GM19328 (cell line): ENCODE data around the gene ELF3.
"Not testable (repeated sequence)": the region's sequence is repeated elsewhere in the genome, so short reads cannot be mapped to it uniquely, and the experiment has no call there.

Experiments used
- ATAC-seq: cut with Tn5 transposase; IDR thresholded peaks from one replicate; pipeline ENCODE4 v1.9.1; 2021; ENCODE audit warnings: mild to moderate bottlenecking, moderate library complexity; ENCODE audit not compliant: unreplicated experiment

Gene ELF3

DNA sequence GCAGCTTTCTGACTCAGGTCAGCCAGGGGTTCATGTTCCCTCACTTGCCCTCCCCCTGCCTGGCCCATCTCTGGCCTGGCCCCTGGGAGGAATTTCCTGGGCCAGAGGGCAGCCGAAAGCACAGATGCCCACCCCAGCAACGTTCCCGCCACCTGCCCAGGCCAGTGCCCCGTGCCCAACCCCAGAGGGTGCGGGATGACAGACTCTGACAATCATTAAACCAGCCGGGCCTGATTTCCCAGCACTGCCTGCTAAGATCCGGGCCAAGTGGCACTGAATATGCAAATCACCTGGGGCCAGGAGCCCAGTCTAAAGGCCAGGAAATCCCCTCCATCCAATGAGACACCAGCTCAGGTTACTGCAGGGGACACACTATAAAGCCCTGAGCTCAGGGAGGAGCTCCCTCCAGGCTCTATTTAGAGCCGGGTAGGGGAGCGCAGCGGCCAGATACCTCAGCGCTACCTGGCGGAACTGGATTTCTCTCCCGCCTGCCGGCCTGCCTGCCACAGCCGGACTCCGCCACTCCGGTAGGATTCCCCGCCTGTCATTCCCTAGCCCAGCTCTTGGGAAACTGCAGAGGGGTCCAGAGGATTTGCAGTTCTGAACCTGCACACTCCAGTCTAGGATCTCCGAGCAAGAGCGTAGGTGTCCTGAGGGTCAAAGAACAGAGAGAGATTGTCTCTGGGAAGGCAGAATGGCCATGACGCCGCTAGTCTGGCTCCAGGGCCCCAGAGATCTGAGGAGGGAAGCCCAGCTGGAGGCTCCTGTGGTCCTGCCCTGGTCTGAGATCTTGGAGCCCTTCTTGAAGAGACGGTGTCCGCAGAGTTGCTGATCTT, at the start of gene ELF3:
Gene ELF3 (plus strand): TSS at position 408 of the 836 bp plus-strand sequence. CDS start 550 bp downstream, outside the sequence.
- no peak for ATAC-seq

DNA sequence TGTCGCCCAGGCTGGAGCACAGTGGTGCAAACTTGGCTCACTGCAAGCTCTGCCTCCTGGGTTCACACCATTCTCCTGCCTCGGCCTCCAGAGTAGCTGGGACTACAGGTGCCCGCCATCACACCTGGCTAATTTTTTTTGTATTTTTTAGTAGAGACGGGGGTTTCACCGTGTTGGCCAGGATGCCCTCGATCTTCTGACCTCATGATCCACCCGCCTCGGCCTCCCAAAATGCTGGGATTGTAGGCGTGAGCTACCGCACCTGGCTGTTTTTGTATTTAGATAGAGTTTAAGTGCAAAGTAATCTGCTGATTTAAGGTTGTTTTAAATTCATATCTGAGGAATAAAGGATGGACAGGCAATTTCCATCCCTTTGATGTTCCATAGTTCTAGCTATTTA, 48.0 kb upstream of the ELF3 start:
- ATAC-seq: not testable (repeated sequence)

DNA sequence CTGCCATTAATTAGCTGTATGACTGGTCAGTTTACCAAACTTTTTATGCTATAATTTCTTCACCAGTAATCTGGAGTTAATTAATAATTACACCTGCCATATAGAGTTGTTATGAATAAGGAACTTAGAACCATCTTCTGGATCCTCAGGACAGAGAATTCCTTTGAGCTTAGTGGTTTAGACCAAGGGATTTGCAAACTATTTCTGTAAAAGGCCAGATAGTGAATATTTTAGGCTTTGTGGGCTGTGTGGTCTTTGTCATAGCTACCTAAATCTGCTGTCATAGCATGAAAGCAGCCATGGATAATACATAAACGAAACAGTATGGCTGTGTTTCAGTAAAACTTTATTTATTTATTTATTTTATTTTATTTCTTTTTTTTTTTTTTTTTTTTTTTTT, 46.1 kb upstream of the ELF3 start:
- no peak for ATAC-seq

DNA sequence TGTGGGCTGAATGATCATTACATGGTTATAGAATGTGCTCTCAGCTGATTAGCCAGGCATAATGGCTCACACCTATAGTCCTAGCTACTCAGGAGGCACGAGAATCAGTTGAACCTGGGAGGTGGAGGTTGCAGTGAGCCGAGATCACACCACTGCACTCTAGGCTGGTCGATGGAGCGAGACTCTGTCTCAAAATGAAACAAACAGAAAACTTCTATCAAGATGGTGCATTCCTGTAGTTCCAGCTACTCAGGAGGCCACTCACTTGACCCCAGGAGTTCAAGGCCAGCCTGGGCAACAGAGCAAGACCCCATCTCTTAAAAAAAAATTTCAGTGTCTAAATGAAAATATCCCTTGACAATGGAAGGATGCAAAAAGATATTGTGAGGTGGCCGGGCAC, 44.2 kb upstream of the ELF3 start:
- no peak for ATAC-seq

DNA sequence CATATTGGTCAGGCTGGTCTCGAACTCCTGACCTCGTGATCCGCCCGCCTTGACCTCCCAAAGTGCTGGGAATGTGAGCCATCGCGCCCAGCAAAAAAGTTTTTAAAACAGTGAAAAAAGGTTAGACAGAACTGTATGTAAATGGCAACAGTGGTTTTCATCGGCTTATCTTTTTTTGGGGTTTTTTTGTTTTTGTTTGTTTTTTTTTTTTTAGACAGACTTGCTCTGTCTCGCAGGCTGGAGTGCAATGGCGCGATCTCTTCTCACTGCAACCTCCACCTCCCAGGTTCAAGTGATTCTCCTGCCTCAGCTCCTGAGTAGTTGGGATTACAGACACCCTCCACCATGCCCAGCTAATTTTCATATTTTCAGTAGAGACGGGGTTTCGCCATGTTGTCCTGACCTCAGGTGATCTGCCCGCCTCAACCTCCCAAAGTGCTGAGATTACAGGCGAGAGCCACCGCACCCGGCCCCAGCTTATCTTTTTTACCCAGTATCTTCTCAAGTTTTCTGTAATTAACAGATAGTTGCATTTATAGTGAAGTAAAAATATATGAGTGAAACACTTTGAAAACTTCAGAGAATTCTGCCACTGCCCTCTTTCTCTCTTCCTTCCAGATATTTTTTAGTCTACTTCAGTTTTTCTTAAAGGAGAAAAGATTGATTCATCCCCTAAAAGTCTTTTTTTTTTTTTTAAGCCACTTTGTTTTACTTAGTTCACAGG, 42.0 kb upstream of the ELF3 start:
- ATAC-seq: no peak

DNA sequence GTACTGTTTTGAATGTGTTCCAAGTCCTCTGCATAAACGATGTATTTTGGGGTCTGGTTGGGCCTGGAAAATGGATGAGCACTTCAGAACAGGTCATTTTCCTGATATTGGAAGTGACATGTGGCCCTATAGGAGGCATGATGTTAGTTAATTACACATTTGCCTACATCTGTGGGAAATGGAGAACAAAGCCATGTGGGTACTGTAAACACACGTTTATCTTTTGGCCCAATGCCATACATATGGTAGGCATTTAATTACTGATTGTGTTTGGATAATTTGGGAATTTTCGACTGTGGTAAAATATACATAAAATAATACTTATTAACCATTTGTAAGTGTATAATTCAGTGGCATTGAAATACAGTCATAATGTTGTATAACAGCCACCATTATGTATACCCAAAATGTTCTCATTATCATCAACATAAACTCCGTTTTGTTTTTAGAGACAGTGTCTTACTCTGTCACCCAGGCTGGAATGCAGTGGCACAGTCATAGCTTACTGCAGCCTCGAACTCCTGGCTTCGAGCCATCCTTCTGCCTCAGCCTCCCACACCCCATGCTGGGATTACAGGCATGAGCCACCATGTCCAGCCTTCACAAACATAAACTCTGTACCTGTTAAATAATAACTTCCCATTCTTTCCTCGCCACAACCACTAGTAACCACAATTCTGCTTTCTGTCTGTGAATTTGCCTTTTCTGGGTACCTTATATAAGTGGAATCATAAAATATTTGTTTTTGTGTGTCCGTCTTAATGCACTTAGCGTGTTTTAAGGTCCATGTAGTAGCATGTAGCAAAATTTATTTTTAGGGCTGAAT, 39.8 kb upstream of the ELF3 start:
- no peak for ATAC-seq

DNA sequence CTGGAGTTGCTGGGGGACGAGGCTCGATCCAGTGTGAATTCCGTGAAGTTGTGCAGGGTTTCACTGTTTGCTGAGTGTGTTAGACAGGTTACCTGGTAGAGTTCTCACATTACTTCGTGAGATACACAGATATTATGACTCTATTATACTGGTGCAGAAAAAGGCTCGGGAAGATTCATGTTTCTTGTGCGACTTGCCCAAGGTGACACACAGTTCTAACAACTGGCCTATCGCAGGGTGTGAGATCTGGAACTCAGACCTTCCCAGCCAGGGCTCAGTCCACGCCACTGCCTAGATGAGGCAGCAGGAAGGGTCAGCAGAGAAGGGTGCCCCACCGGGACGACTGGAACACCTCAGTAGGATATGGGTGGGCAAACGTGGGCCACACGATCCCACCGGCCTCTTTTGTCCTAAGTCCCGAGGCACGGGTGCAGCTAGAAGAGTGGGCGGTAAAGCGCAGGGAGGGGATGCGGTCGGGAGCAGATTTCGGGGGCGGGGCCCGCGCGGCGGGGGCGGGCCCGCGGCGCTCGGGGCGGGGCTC, 28.2 kb upstream of the ELF3 start:
- peak; percentile 16 for ATAC-seq

DNA sequence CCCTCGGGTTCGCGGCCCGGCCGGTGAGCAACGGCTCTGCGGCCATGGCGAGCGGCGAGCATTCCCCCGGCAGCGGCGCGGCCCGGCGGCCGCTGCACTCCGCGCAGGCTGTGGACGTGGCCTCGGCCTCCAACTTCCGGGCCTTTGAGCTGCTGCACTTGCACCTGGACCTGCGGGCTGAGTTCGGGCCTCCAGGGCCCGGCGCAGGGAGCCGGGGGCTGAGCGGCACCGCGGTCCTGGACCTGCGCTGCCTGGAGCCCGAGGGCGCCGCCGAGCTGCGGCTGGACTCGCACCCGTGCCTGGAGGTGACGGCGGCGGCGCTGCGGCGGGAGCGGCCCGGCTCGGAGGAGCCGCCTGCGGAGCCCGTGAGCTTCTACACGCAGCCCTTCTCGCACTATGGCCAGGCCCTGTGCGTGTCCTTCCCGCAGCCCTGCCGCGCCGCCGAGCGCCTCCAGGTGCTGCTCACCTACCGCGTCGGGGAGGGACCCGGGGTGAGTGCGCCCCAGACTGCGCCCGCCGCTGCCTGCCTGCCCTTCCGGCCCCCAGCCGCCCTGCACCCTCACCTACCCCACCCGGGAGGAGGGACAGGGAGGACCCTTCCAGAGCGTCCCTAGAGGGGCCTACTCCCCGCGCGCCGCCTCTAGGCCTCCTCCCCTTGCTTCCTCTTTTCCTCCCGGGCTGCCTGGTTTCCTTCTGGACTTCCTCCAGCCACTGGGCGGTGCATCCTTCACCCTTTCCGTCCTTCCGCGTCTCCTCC, 27.6 kb upstream of the ELF3 start, which contains the start of gene RNPEP:
Gene RNPEP (plus strand): TSS at position 26 of the 757 bp plus-strand sequence. CDS start 19 bp downstream, at position 45.
- peak; percentile 77 for ATAC-seq

DNA sequence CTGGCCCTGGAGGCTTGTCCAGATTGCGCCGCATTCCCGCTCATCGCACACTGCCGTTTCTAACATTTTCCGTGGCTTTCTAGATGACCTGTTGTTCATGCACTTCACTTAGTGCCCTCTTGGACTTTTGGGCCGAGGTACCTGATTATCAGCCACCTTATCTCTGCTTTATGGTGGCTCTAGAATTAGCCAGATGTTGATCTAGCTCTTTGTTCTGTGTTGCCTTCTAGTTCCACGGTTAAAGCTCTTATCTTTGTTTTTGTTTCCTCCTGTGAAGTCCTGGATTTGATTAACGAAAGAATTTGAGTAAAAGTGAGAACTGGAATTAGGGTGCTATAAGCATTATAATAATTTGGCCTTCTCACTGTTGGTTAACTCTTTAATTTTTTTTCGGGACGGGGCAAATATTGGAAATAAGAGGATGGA, 27.0 kb upstream of the ELF3 start:
- peak; percentile 9 for ATAC-seq

DNA sequence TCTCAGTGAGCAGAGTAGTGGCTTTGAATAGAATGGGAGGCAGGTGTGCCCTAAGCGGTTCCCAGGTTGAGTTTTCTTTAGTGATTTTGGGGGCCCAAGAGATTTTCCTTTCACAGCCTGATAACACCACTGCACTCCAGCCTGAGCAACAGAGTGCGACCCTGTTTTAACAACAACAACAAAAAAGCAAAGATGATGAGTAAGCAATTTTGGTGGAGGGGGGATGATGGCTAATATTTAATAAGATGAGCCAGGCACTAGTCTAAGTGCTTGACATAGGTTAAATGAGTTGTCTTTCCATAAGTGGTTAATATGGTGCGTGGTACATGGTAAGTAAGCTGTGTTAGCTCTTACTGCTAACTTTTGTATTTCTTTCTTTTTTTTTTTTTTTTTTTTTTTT, 25.9 kb upstream of the ELF3 start:
- ATAC-seq: no peak

DNA sequence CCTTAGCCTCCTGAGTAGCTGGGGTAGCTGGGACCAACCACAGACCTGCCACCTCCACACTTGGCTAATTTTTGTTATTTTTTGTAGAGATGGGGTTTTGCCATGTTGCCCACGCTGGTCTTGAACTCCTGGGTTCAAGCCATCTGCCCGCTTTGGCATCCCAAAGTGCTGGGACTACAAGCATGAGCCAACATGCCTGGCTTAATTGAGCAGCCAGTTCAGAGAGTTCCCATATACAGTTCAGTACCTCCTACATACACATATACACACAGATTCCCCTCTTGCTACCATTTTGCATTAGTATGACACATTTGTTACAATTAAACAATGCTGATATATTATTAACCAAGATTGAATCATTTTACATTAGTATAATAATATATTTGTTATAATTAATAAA, 25.0 kb upstream of the ELF3 start:
- ATAC-seq: no peak

DNA sequence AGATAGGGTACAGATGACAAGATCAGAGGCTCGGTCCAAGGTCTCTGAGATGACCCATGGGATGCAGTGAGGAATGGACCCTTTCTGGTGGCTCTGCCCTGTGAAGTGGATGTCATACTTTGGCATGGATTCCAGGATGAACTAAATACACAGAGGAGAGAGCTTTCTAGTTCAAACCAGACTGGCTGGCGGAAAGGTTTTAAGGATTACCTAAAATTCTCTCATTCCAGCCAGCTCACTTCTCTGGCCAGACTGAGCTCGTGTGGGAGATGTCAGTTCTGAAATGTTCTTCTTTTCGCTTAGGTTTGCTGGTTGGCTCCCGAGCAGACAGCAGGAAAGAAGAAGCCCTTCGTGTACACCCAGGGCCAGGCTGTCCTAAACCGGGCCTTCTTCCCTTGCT, 21.8 kb upstream of the ELF3 start:
- no peak for ATAC-seq

DNA sequence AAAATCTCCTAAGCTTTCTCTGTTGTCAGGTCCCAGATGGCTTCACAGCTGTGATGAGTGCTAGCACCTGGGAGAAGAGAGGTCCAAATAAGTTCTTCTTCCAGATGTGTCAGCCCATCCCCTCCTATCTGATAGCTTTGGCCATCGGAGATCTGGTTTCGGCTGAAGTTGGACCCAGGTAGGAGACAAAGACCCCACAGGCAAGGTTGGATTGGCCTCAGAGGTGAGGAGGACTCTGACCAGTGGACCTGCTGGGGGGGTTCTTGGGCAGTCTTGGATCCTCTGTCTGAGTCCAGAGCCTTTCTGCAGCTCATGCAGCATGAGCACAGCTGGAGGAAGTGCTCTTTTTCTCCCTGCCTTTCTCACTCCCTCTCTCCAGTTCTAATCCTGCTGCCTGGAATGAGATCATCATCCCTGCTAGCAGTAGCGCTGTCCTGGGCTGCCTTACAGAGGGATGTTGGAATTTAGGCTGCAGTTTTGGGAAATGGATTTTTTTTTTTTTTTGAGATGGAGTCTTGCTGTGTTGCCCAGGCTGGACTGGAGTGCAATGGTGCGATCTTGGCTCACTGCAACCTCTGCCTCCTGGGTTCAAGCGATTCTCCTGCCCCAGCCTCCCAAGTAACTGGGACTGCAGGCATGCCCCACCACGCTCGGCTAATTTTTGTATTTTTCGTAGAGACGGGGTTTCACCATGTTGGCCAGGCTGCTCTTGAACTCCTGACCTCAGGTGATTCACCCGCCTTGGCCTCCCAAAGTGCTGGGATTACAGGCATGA, 20.8 kb upstream of the ELF3 start:
- no peak for ATAC-seq

DNA sequence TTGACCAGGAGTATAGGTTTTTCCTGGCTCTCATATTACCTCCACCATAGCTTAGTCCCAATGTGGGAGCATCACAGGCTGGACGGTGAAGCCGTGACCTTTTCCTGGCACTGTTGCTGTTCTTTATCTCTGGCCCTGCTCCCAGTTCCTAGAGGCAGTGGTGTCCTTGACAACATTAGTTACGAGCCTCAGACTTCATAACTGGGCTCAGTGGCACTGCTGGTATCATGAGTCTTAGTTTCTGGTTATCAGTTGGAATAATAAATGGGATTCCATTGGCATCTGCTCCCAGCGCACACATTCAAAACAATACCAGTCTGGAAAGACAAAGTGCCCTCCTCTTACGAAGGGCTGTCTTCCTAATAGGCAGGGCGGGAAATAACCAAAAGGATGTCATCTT, 20.0 kb upstream of the ELF3 start:
- ATAC-seq: no peak

DNA sequence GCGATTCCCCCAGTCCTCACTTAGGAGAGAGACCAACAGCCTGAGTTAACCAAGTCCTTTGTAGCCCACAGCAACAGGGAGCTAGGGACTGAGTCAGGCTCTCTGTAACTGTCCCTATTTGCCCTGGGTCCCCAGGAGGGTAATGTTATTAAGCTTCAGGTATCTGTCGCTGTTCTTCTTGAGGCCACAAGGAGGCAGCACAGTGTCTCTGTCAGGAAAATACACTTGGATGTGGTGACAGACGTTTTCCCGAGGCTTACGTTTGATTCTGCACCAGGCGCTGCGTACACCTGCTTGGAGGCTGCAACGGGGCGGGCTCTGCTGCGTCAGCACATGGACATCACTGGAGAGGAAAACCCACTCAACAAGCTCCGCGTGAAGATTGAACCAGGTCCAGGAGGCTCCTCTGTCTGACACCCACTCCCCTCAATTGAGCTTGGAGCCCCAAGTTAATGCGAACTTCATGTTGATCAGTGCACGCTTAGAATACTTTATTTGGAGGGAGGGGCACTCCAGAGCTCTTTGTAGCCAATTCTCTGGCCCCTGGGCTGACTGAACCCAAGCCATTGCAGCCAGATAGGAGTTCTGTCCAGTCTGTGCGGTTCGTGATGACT, 10.7 kb upstream of the ELF3 start:
- ATAC-seq: no peak

DNA sequence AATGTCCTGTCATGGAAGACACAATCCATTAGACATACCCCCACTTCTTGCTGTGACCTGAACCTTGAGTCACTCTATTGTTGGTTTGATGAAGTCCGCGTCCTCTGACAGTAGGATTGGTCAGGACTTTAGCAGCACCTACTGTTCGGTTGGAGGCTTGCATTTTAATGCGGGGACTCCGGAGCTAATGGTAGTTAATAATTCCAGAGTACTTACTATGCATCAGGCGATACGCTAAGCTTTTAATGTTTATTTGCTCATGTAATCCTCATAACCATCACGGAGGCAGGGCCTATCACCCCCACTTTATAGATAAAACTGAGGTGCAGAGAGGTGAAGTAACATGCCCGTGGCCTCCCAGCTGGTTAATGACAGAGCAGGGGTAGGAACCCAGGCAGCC, 7.9 kb upstream of the ELF3 start:
- no peak for ATAC-seq

DNA sequence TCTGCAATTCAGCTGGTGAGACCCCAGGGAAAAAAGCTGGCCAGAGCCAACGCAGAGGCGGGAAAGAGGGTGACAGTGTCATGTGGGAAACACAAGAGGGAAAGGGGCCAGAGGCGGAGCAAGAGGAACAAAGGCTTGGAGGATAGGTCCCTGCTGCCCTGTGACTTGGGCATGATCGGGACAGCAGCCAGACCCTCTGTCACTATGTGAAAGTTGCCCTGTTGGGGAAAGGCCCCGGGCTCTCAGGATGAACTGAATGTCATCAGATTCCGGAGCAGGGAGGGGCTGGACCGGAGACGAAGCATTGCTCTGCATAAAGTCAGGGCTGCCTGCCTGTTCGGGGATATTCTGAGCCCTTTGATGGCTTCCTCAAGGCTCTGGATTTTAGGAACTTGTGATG, 5.7 kb upstream of the ELF3 start:
- ATAC-seq: no peak

DNA sequence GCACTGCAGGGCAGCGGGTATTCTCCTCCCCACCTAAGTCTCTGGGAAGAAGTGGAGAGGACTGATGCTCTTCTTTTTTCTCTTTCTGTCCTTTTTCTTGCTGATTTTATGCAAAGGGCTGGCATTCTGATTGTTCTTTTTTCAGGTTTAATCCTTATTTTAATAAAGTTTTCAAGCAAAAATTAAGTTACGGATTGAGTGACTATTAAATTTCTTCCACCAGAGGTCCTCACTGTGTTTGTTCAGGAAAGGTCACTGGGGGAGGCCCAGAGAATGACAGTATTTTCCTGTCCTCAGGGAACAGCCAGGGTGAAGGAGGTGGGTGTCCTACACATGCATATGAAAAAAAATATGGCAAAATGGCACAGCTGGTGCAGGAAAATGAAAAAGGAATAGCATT, 4.4 kb upstream of the ELF3 start:
- no peak for ATAC-seq

DNA sequence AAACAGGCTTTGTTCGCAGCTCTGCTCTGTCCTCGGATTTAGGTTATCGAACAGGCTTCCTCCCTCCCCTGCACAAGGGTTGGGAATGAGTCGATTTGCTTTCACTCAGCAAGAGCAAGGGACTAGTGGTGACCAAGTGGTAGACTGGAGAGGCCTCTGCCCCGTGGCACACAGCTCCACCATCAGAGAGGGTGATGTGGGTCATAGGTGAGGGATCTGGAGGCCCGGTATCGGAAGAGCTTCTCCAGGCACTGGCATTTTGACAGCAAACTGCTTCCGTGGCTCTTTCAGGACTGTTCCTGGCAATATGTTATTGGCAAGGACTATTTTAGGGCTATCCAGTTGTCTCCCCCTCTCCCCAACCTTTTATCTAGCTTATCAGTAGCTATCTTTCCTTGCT, 3.1 kb upstream of the ELF3 start:
- ATAC-seq: no peak
